Panc1 (cell line): Measurements from ENCODE around the gene GPC3. TPM values are rescaled to one million over a fixed set of nuclear protein-coding genes. Genes with fewer than 3 reads are reported as not detected.
"Not testable (repeated sequence)": the region's sequence is repeated elsewhere in the genome, so short reads cannot be mapped to it uniquely, and the experiment has no call there.

Experiments
- ATAC-seq: fragments of 200-7000 bp; cut with Tn5 transposase; 2 replicates; pipeline ENCODE4 v1.9.1; 2020; ENCODE audit warnings: mild to moderate bottlenecking, moderate library complexity
- BruUV-seq: library from RNA; stranded (reverse); fragments of 400-500 nt; replicated peaks from 2 replicates; lab custom pipeline; 2021; lab: Mats Ljungman, UMichigan
- CTCF ChIA-PET: fragments of 300-600 bp; sonication (Branson Sonifier 250); formaldehyde crosslinking; loops from one replicate; lab custom pipeline; 2022; ENCODE audit warnings: antibody characterized with exemption; lab: Charles Lee
- POLR2A ChIA-PET: fragments of 300-600 bp; sonication (Branson Sonifier 250); formaldehyde crosslinking; loops from one replicate; lab custom pipeline; 2022; ENCODE audit warnings: antibody characterized with exemption; lab: Charles Lee
- DNase-seq: peaks from one replicate; pipeline ENCODE4 v3.0.0-alpha.2; 2010; ENCODE audit warnings: low read depth, low spot score
- H3K27ac ChIP-seq: 2 replicates; pipeline ENCODE4 v1.5.1; 2011; ENCODE audit warnings: mild to moderate bottlenecking, low read length, inconsistent platforms
- H3K27me3 ChIP-seq: fragments of 200-500 bp; sonication (Bioruptor generic); 2 replicates; pipeline ENCODE4 v1.6.0; 2014; ENCODE audit warnings: low read length, inconsistent platforms; ENCODE audit not compliant: control insufficient read depth, insufficient read depth
- H3K36me3 ChIP-seq: fragments of 200-500 bp; sonication (Bioruptor generic); 2 replicates; pipeline ENCODE4 v1.5.1; 2014; ENCODE audit warnings: inconsistent platforms, mild to moderate bottlenecking, low read length, moderate library complexity; ENCODE audit not compliant: control insufficient read depth, insufficient read depth
- H3K4me1 ChIP-seq: 2 replicates; pipeline ENCODE4 v1.5.1; 2011; ENCODE audit warnings: inconsistent platforms, mild to moderate bottlenecking, low read length, moderate library complexity; ENCODE audit not compliant: control insufficient read depth, insufficient read depth
- H3K4me3 ChIP-seq, 2 experiments: 2 replicates each; pipeline ENCODE4 v1.5.1; 2011 to 2012; ENCODE audit warnings: low read depth in 2 of 2, low read length in 2 of 2, mild to moderate bottlenecking in 2 of 2, inconsistent platforms in 1 of 2, moderate library complexity in 1 of 2
- H3K9me3 ChIP-seq: fragments of 200-500 bp; sonication (Bioruptor generic); 2 replicates; pipeline ENCODE4 v1.5.1; 2014; ENCODE audit warnings: low read depth, mild to moderate bottlenecking, inconsistent platforms, low read length, moderate library complexity; ENCODE audit not compliant: control insufficient read depth, insufficient read depth
- CTCF ChIP-seq: fragments of 450-650 bp; IDR thresholded peaks from 2 replicates; pipeline ENCODE4 v1.5.1; 2017; ENCODE audit warnings: mild to moderate bottlenecking
- POLR2AphosphoS5 ChIP-seq: IDR thresholded peaks from 2 replicates; pipeline ENCODE4 v1.6.1; 2012; ENCODE audit warnings: mild to moderate bottlenecking, low read depth, low read length, moderate library complexity
- REST ChIP-seq, 2 experiments: IDR thresholded peaks; 2 replicates each; pipeline ENCODE4 v1.6.1; 2011 to 2012; ENCODE audit warnings: low read depth in 2 of 2, control low read depth in 1 of 2, low read length in 1 of 2, mild to moderate bottlenecking in 1 of 2, moderate library complexity in 1 of 2; ENCODE audit not compliant: insufficient read depth in 1 of 2
- SIN3A ChIP-seq: IDR thresholded peaks from 2 replicates; pipeline ENCODE4 v1.6.1; 2012; ENCODE audit warnings: low read depth, mild to moderate bottlenecking, low read length, moderate library complexity, borderline replicate concordance; ENCODE audit not compliant: insufficient read depth
- TCF7L2 ChIP-seq: IDR thresholded peaks from 2 replicates; pipeline ENCODE4 v1.6.1; 2011; ENCODE audit warnings: mild to moderate bottlenecking, low read depth, low read length, inconsistent platforms
- in situ Hi-C: cut with HindIII; loops from 2 replicates; pipeline ENCODE4 v1.10.0; 2016; ENCODE audit warnings: low sequenced_read_pairs, low pct_unique_long_range_greater_than_20kb
- intact Hi-C: fragments of 100-400 bp; cut with micrococcal nuclease; formaldehyde crosslinking; loops from one replicate; pipeline ENCODE4 v1.10.0; 2022; ENCODE audit not compliant: unreplicated experiment
- total RNA-seq: library from RNA; stranded (reverse); gene quantifications from one replicate; pipeline ENCODE4 v1.2.1, GENCODE V29; 2021; ENCODE audit not compliant: unreplicated experiment

Gene GPC3
- total RNA-seq, 1 experiment from 2014 or later: 0.95 TPM

- TF ChIP-seq POLR2AphosphoS5 (no peak), SIN3A (no peak)
- H3K9me3 ChIP-seq: no peaks in the 10 kb centered on the region
- no peak for ATAC-seq
- no peaks in the 10 kb centered on the region for H3K36me3 ChIP-seq
- no peaks in the 10 kb centered on the region for H3K27me3 ChIP-seq
- in situ Hi-C loops (no loop called here), intact Hi-C loops (no loop called here)
- H3K4me1 ChIP-seq: peaks cover 12% of the 10 kb centered on the region
- CTCF ChIA-PET: no interaction called here
- no TSS peak for BruUV-seq
- no peak overlapping the region for H3K27ac ChIP-seq
- H3K4me3 ChIP-seq: no peak overlapping the region
- POLR2A ChIA-PET: no interaction called here
- no peak for DNase-seq
Observed at GRCh38 chrX:133722756-133723155, 262.6 kb downstream of the GPC3 start.

- H3K4me1 ChIP-seq, in situ Hi-C loops, H3K27me3 ChIP-seq, POLR2A ChIA-PET, H3K27ac ChIP-seq, BruUV-seq, CTCF ChIA-PET, ATAC-seq, DNase-seq, H3K4me3 ChIP-seq, H3K9me3 ChIP-seq, intact Hi-C loops, H3K36me3 ChIP-seq: not testable (repeated sequence)
Observed at GRCh38 chrX:133720269-133720668, 265.1 kb downstream of the GPC3 start.

- Histone ChIP-seq H3K36me3 (no peaks in the 10 kb centered on the region), H3K27ac (no peak overlapping the region), H3K27me3 (no peaks in the 10 kb centered on the region), H3K4me3 (no peak overlapping the region), H3K4me1 (no peaks in the 10 kb centered on the region), H3K9me3 (no peaks in the 10 kb centered on the region)
- no peak for DNase-seq
- ATAC-seq: no peak
- TF ChIP-seq POLR2AphosphoS5: no peak
- no peak for TF ChIP-seq SIN3A
- no peak for TF ChIP-seq CTCF
- TF ChIP-seq REST (IDR thresholded peaks at IDR 0.05; ENCODE audit: insufficient read depth in 1 of 2, low read depth in 2 of 2, low read length in 1 of 2): no peak
- no peak for TF ChIP-seq TCF7L2
- CTCF ChIA-PET: no interaction called here
- in situ Hi-C loops: no loop called here
- no TSS peak for BruUV-seq
- intact Hi-C loops: no loop called here
- POLR2A ChIA-PET: no interaction called here
Observed at GRCh38 chrX:133715715-133716114, 269.7 kb downstream of the GPC3 start.
